HEK293T (cell line): ENCODE results near the gene EFHD2.

Source experiments
- FOXK2 ChIP-seq: fragments of 450-650 bp; IDR thresholded peaks from 2 replicates; pipeline ENCODE4 v1.6.1; 2016; ENCODE audit warnings: mild to moderate bottlenecking
- FOXM1 ChIP-seq: fragments of 450-650 bp; IDR thresholded peaks from 2 replicates; pipeline ENCODE4 v1.6.1; 2017; ENCODE audit warnings: mild to moderate bottlenecking, borderline replicate concordance
- HDGF ChIP-seq: fragments of 450-650 bp; IDR thresholded peaks from 2 replicates; pipeline ENCODE4 v1.6.1; 2017; ENCODE audit warnings: antibody characterized with exemption, borderline replicate concordance
- L3MBTL2 ChIP-seq: fragments of 450-650 bp; conservative IDR thresholded peaks from 2 replicates; pipeline ENCODE4 v1.6.1; 2016; ENCODE audit warnings: mild to moderate bottlenecking
- LEF1 ChIP-seq: fragments of 450-650 bp; IDR thresholded peaks from 2 replicates; pipeline ENCODE4 v1.6.1; 2017; ENCODE audit warnings: mild to moderate bottlenecking, borderline replicate concordance
- SP1 ChIP-seq: fragments of 450-650 bp; IDR thresholded peaks from 2 replicates; pipeline ENCODE4 v1.6.1; 2017

DNA sequence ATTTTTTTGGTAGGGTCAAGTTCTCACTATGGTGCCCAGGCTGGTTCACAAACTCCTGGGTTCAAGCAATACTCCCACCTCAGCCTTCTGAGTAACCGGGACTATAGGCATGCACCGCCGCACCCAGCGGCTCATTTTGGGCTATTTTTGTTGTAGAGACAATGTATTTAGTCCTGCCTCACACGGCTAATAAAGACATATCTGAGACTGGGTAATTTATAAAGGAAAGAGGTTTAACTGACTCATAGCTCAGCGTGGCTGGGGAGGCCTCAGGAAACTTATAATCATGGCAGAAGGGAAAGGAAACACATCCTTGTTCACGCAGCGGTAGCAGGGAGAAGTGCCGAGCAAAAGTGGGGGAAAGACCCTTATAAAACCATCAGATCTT is 51.0 kb downstream of the EFHD2 start:
- no peak for TF ChIP-seq FOXM1
- no peak for TF ChIP-seq SP1
- no peak for TF ChIP-seq HDGF
- no peak for TF ChIP-seq LEF1
- no peak for TF ChIP-seq FOXK2
- no peak for TF ChIP-seq L3MBTL2
